OCI-LY1 (cell line): Measurements from ENCODE around the gene FTO.

ENCODE experiments used
- H2AFZ ChIP-seq: fragments of 200-600 bp; sonication (generic), shearing (Covaris generic); 2 replicates; pipeline ENCODE4 v1.6.0; 2014; ENCODE audit warnings: antibody characterized with exemption, mild to moderate bottlenecking, low read length
- H3F3A ChIP-seq: fragments of 200-600 bp; sonication (generic), shearing (Covaris generic); 2 replicates; pipeline ENCODE4 v1.6.0; 2014; ENCODE audit warnings: mild to moderate bottlenecking, antibody characterized with exemption, low read length, moderate library complexity; ENCODE audit not compliant: insufficient read depth
- H3K27ac ChIP-seq: fragments of 200-600 bp; sonication (generic); 2 replicates; pipeline ENCODE4 v1.5.1; 2014; ENCODE audit warnings: low read length, mixed run types, mild to moderate bottlenecking, low read depth; ENCODE audit not compliant: poor library complexity, severe bottlenecking
- H3K27me3 ChIP-seq: fragments of 200-600 bp; sonication (generic); 2 replicates; pipeline ENCODE4 v1.6.0; 2014; ENCODE audit warnings: antibody characterized with exemption, mild to moderate bottlenecking, low read length, moderate library complexity; ENCODE audit not compliant: insufficient read depth
- H3K36me3 ChIP-seq: fragments of 200-600 bp; sonication (generic); 2 replicates; pipeline ENCODE4 v1.6.1; 2014; ENCODE audit warnings: mild to moderate bottlenecking, antibody characterized with exemption, low read length, moderate library complexity, mixed read lengths; ENCODE audit not compliant: insufficient read depth
- H3K4me1 ChIP-seq: fragments of 200-600 bp; sonication (generic); 2 replicates; pipeline ENCODE4 v1.5.1; 2014; ENCODE audit warnings: mild to moderate bottlenecking, low read length, moderate library complexity; ENCODE audit not compliant: insufficient read depth, severe bottlenecking
- H3K4me2 ChIP-seq: fragments of 200-600 bp; sonication (generic), shearing (Covaris generic); 2 replicates; pipeline ENCODE4 v1.6.1; 2014; ENCODE audit warnings: low read length
- H3K4me3 ChIP-seq: fragments of 200-600 bp; sonication (generic); 2 replicates; pipeline ENCODE4 v1.5.1; 2014; ENCODE audit warnings: low read length, low read depth, mild to moderate bottlenecking, mixed read lengths; ENCODE audit not compliant: poor library complexity, severe bottlenecking
- H3K79me2 ChIP-seq: fragments of 200-600 bp; shearing (Covaris generic); 2 replicates; pipeline ENCODE4 v1.6.1; 2016; ENCODE audit warnings: mixed run types, low read length, mixed read lengths; ENCODE audit not compliant: insufficient read depth
- H3K9ac ChIP-seq: fragments of 200-600 bp; sonication (generic), shearing (Covaris generic); 2 replicates; pipeline ENCODE4 v1.6.1; 2014; ENCODE audit warnings: mild to moderate bottlenecking, low read length, mixed read lengths
- H3K9me2 ChIP-seq: fragments of 200-600 bp; sonication (generic), shearing (Covaris generic); 2 replicates; pipeline ENCODE4 v1.6.1; 2014; ENCODE audit warnings: low read depth, mild to moderate bottlenecking, low read length, mixed read lengths
- H3K9me3 ChIP-seq: fragments of 200-600 bp; shearing (Covaris generic); 2 replicates; pipeline ENCODE4 v1.6.1; 2014; ENCODE audit warnings: low read length, mixed read lengths
- H4K20me1 ChIP-seq: fragments of 200-600 bp; sonication (generic), shearing (Covaris generic); 2 replicates; pipeline ENCODE4 v1.6.0; 2016; ENCODE audit warnings: mild to moderate bottlenecking, low read length; ENCODE audit not compliant: insufficient read depth
- CTCF ChIP-seq: fragments of 200-600 bp; sonication (generic), shearing (Covaris generic); IDR thresholded peaks from 2 replicates; pipeline ENCODE4 v1.5.1; 2017; ENCODE audit warnings: mild to moderate bottlenecking, antibody characterized with exemption, low read length, moderate library complexity, mixed read lengths
- EZH2 ChIP-seq: fragments of 200-600 bp; sonication (generic), shearing (Covaris generic); IDR thresholded peaks from 2 replicates; pipeline ENCODE4 v1.8.0; 2017; ENCODE audit warnings: borderline replicate concordance, mixed run types, mild to moderate bottlenecking, antibody characterized with exemption, low read length, moderate library complexity, mixed read lengths

The FTO gene

GRCh38 chr16:53846971-53847370 lies 143.0 kb downstream of the FTO start:
- no peaks in the 10 kb centered on the region for H3K9me3 ChIP-seq
- H3K36me3 ChIP-seq: no peaks in the 10 kb centered on the region; the same call in 1 of the 2 replicates
- no peak overlapping the region for H3K4me3 ChIP-seq
- no peak overlapping the region for H3K9ac ChIP-seq
- no peaks in the 10 kb centered on the region for H3K9me2 ChIP-seq
- H3K4me1 ChIP-seq: peaks cover 10% of the 10 kb centered on the region
- no peaks in the 10 kb centered on the region for H3K79me2 ChIP-seq
- no peak overlapping the region for H3K4me2 ChIP-seq
- no peak overlapping the region for H3K27ac ChIP-seq
- no peaks in the 10 kb centered on the region for H3K27me3 ChIP-seq
- no peaks in the 10 kb centered on the region for H4K20me1 ChIP-seq
- TF ChIP-seq CTCF (no peak), EZH2 (no peak)
- H3F3A ChIP-seq: no peaks in the 10 kb centered on the region
- no peak overlapping the region for H2AFZ ChIP-seq

GRCh38 chr16:53848277-53848942 lies 144.5 kb downstream of the FTO start:
- no peaks in the 10 kb centered on the region for H3K27me3 ChIP-seq
- H3F3A ChIP-seq: no peaks in the 10 kb centered on the region
- no peaks in the 10 kb centered on the region; the same call in 1 of the 2 replicates for H3K36me3 ChIP-seq
- H4K20me1 ChIP-seq: no peaks in the 10 kb centered on the region
- no peak overlapping the region for H2AFZ ChIP-seq
- no peak overlapping the region for H3K27ac ChIP-seq
- H3K4me3 ChIP-seq: no peak overlapping the region
- TF ChIP-seq EZH2 (no peak), CTCF (no peak)
- H3K79me2 ChIP-seq: no peaks in the 10 kb centered on the region
- H3K4me1 ChIP-seq: peaks cover 10% of the 10 kb centered on the region
- no peak overlapping the region for H3K9ac ChIP-seq
- no peak overlapping the region for H3K4me2 ChIP-seq
- H3K9me2 ChIP-seq: no peaks in the 10 kb centered on the region
- no peaks in the 10 kb centered on the region for H3K9me3 ChIP-seq

DNA sequence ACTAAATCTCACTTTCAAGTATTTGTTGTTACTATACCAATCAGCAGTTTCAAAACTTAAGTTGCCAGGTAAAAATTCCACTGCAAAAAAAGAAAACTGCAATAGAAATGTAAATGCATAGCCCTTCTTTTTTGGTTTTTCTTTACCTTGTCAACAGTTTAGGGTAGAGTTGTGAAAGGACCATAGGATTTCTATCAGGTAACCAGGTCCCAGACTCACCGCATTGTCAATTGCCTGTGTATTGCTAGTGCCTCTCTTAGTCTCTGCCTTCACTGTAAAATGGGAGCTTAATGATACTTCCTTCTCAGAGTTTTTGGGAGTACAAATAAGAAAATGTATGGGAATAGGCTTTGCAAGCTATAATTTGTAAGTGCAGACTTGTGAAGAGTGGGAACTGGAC lies 145.0 kb downstream of the FTO start:
- no peak overlapping the region for H3K9ac ChIP-seq
- no peak overlapping the region for H3K27ac ChIP-seq
- no peak overlapping the region for H3K4me2 ChIP-seq
- H3K9me2 ChIP-seq: no peaks in the 10 kb centered on the region
- no peaks in the 10 kb centered on the region for H3K27me3 ChIP-seq
- no peaks in the 10 kb centered on the region for H3K79me2 ChIP-seq
- no peaks in the 10 kb centered on the region; the same call in 1 of the 2 replicates for H3K36me3 ChIP-seq
- peaks cover 10% of the 10 kb centered on the region for H3K4me1 ChIP-seq
- TF ChIP-seq CTCF (no peak), EZH2 (no peak)
- no peak overlapping the region for H3K4me3 ChIP-seq
- H3F3A ChIP-seq: no peaks in the 10 kb centered on the region
- no peaks in the 10 kb centered on the region for H4K20me1 ChIP-seq
- H3K9me3 ChIP-seq: no peaks in the 10 kb centered on the region
- no peak overlapping the region for H2AFZ ChIP-seq
